Skeletal muscle tissue (tissue), 4 donors: ENCODE data around the gene DRC7. TPM values are rescaled to one million over a fixed set of nuclear protein-coding genes. Genes with fewer than 3 reads are reported as not detected.

Experiments used
- H3K27ac ChIP-seq: one replicate; pipeline ENCODE4 v1.7.0; 2013; ENCODE audit warnings: mild to moderate bottlenecking, low read depth, low read length, inconsistent platforms
- H3K27me3 ChIP-seq, 3 donors: one replicate each; pipeline ENCODE4 v1.7.0; 2013; ENCODE audit warnings: low read length in 3 of 3; ENCODE audit not compliant: control insufficient read depth in 3 of 3, insufficient read depth in 3 of 3
- H3K36me3 ChIP-seq, 3 donors: one replicate each; pipeline ENCODE4 v1.7.0; 2013; ENCODE audit warnings: low read length in 3 of 3; ENCODE audit not compliant: control insufficient read depth in 3 of 3, insufficient read depth in 3 of 3
- H3K4me1 ChIP-seq, 3 donors: one replicate each; pipeline ENCODE4 v1.7.0; 2013; ENCODE audit warnings: low read length in 3 of 3, mild to moderate bottlenecking in 3 of 3; ENCODE audit not compliant: control insufficient read depth in 3 of 3, insufficient read depth in 3 of 3
- H3K4me3 ChIP-seq, 3 donors: one replicate each; pipeline ENCODE4 v1.7.0; 2013; ENCODE audit warnings: low read length in 3 of 3
- H3K9ac ChIP-seq, 3 donors: one replicate each; pipeline ENCODE4 v1.7.0; 2013; ENCODE audit warnings: low read length in 3 of 3, mild to moderate bottlenecking in 3 of 3, moderate library complexity in 2 of 3, low read depth in 1 of 3
- H3K9me3 ChIP-seq, 3 donors: one replicate each; pipeline ENCODE4 v1.7.0; 2013; ENCODE audit warnings: low read length in 3 of 3; ENCODE audit not compliant: control insufficient read depth in 3 of 3
- total RNA-seq: library from RNA; depleted of rRNA; stranded (reverse); fragments of >200 nt; gene quantifications from one replicate; pipeline ENCODE4 v1.2.3, GENCODE V29; 2014
- donor health status: Osteomylitis.

Gene DRC7
- total RNA-seq, 1 donor from 2014 or later = not detected

DNA sequence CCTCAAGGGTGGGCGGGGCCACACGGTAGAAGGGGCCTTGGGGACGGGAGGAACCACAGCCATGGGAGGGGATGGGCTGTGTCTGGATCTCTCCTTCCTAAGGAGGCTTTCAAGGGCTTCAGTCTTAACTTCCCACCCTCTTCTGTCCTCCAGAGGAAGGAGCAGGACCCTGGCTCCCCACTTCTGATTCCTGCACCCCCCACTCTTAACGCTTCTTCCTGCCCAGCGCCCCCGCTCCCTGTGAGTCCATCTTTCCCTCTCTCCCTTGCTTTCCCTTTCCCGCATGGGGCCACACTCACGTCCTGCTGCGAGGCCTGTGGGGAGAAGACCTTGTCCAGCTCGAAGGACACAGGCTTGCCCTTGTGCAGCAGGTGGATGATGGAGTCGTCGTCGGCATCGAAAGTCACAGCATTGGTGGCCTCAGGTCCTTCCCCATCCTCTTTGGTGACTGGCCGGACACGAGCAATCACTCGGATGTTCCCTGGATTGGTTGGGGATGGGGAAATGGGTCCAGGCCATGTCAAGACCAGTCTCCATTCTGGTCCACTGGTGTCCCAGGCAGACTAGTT is 70.6 kb downstream of the DRC7 start:
- peaks cover 0 to 3% (median 0%) of the 10 kb centered on the region in 3 donors for H3K4me1 ChIP-seq
- no peak overlapping the region for H3K9ac ChIP-seq
- no peak overlapping the region for H3K4me3 ChIP-seq
- H3K27me3 ChIP-seq = no peaks in the 10 kb centered on the region
- H3K27ac ChIP-seq = no peak overlapping the region
- H3K36me3 ChIP-seq = peaks cover 11 to 14% (median 13%) of the 10 kb centered on the region in 3 donors
- no peaks in the 10 kb centered on the region for H3K9me3 ChIP-seq

GRCh38 chr16:57766714-57767348 is 72.2 kb downstream of the DRC7 start:
- peaks cover 12 to 21% (median 17%) of the 10 kb centered on the region in 3 donors for H3K36me3 ChIP-seq
- no peak overlapping the region for H3K27ac ChIP-seq
- H3K4me3 ChIP-seq = no peak overlapping the region

DNA sequence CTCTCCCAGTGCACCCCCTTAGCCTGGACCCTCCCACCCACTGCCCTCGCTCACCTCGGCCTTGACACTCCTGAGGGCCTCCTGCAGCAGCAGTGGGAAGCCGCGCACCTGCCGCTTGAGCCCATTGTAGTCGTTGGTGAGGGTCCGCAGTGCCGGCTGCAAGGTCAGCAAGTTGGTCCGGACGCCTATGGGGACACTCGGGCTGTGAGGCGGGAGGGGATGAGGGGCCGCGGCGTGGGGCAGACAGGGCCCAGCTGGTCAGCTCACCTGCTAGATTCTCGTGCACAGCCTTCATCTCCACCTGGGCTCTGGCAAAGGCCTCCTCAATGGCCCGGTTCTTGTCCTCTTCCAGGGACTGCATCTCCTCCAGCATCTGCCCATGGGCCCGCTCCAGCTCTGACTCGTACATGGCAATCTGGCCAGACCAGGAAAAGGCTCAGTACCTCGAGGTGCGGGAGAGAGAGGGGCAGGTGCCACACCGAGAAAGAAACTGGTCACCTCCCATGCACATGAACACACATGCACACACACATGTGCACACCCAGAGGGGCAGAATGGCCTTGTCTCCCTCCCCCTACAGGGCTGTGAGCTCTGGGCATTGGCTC is 75.0 kb downstream of the DRC7 start:
- H3K4me1 ChIP-seq = no peaks in the 10 kb centered on the region
- H3K9ac ChIP-seq = no peak overlapping the region
- H3K36me3 ChIP-seq = peaks cover 12 to 21% (median 19%) of the 10 kb centered on the region in 3 donors
- no peak overlapping the region for H3K27ac ChIP-seq
- no peak overlapping the region for H3K4me3 ChIP-seq
- no peaks in the 10 kb centered on the region for H3K9me3 ChIP-seq
- no peaks in the 10 kb centered on the region for H3K27me3 ChIP-seq

More at GRCh38 chr16:57766714-57767348, 72.2 kb downstream of the DRC7 start:
- H3K9ac ChIP-seq = no peak overlapping the region
- peaks cover 0 to 3% (median 0%) of the 10 kb centered on the region in 3 donors for H3K4me1 ChIP-seq
- H3K27me3 ChIP-seq = no peaks in the 10 kb centered on the region
- H3K9me3 ChIP-seq = no peaks in the 10 kb centered on the region

DNA sequence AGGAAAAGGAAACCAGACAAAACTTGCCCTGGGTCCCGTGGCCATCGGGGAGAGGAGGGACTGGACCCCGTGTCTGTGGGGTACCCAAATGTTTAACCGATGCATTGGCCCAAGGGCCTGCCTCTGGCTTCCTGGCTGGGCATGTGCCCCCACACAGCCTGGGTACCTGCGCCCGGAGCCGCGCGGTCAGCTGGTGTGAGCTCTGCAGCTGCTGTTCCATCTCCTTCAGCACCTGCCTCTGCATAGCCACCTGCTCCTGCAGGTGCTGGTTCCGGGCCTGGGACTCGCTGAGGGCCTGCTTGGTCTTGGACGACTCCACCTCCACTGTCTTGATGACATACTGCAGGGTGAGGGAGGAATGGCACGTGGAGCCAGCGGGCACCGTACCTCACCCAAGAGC is 75.8 kb downstream of the DRC7 start:
- Histone ChIP-seq H3K27ac (no peak overlapping the region), H3K4me1 (peaks cover 0 to under 1% (median 0%) of the 10 kb centered on the region in 3 donors), H3K4me3 (no peak overlapping the region), H3K9me3 (no peaks in the 10 kb centered on the region), H3K27me3 (no peaks in the 10 kb centered on the region), H3K9ac (no peak overlapping the region), H3K36me3 (peaks cover 12 to 21% (median 19%) of the 10 kb centered on the region in 3 donors)

DNA sequence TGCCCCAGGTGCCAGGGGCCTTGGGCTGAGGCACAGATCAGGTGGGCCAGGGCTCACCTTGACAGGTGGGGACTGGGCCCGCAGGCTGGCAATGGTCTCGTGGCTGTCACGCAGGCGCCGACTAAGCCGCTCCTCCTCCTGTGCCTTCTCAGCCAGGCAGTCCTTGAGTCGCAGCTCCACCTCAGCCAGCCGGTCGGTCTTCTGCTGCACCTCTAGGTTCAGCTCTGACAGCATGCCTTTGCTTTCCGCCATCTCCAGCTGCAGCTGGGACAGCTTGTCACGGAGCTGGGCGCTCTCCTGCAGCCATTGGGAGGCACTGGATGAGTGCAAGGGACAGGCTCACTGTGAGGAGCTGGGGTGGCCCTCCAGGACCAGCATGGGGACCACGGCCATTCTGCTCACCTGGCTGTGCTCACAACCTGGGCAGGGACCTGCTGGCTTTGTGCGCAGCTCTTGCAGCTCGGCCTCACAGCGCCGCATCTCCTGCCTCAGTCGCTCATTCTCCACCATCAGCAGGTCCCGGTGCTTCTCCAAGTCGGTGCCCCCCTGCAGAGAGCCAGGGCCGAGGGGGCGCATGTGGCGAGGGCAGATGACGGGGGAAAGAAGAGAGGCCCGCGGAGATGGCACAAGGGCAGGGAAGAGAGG is 76.7 kb downstream of the DRC7 start:
- H3K27me3 ChIP-seq = no peaks in the 10 kb centered on the region
- no peak overlapping the region for H3K27ac ChIP-seq
- H3K4me3 ChIP-seq = no peak overlapping the region
- H3K36me3 ChIP-seq = peaks cover 12 to 21% (median 21%) of the 10 kb centered on the region in 3 donors
- H3K4me1 ChIP-seq = peaks cover 0 to 7% (median 2%) of the 10 kb centered on the region in 3 donors
- H3K9me3 ChIP-seq = no peaks in the 10 kb centered on the region
- H3K9ac ChIP-seq = no peak overlapping the region

DNA sequence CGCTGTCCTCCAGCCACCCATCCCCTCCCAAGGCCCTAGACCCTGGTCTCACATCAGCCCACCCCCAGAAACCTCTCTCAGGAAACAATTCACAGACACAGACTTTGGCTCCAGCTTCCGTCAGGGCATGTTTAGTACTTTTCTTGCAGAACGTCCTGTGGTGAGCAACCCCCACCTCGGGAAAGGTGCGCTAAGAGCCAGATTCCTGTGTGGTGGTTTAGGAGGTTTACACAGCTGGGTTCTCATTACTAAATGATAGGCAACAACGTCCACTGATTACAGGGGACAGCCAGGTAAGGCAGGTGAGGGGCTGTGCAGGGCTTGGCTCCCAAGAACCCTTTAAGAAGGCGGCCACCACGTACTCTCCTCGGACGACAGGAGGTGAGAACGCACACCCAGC is 78.4 kb downstream of the DRC7 start:
- Histone ChIP-seq H3K9ac (no peak overlapping the region), H3K9me3 (no peaks in the 10 kb centered on the region), H3K27me3 (no peaks in the 10 kb centered on the region), H3K4me3 (no peak overlapping the region), H3K36me3 (peaks cover 10 to 22% (median 20%) of the 10 kb centered on the region in 3 donors), H3K27ac (no peak overlapping the region), H3K4me1 (peaks cover 0 to 7% (median 2%) of the 10 kb centered on the region in 3 donors)

DNA sequence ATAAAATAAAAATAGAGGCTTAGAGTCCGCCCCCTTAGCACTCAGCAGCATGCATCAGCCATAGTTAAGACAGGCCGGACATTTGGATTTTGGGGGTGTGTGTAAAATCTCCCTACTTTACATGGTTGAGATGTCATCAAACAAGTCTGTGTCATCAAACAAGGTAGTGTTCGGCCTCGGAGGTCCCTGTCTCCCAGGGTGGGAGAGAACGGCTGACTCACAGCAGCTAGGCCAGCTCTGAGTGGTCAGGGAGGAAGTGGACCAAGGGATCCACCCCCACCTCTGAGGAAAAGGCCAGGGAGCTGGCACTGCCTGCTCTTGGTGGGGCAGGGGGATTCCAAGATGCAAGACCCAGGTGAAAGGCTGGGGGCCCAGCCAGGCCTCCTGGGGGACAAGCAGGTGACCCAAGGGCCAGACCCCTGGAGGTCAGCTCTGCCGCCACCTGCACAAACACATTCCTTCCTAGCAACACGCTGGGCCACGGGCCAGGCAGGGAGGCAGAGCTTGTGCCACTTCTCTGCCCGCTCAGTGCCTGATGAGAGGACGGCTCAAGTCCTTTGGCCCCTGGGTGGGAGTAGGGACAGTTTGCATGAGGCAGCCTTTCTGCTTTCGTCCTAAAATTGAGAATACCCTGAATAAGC is 79.2 kb downstream of the DRC7 start:
- Histone ChIP-seq H3K4me1 (peaks cover 0 to 7% (median 2%) of the 10 kb centered on the region in 3 donors), H3K27me3 (no peaks in the 10 kb centered on the region), H3K9me3 (no peaks in the 10 kb centered on the region), H3K36me3 (peaks cover 10 to 22% (median 20%) of the 10 kb centered on the region in 3 donors), H3K4me3 (no peak overlapping the region), H3K9ac (no peak overlapping the region), H3K27ac (no peak overlapping the region)

DNA sequence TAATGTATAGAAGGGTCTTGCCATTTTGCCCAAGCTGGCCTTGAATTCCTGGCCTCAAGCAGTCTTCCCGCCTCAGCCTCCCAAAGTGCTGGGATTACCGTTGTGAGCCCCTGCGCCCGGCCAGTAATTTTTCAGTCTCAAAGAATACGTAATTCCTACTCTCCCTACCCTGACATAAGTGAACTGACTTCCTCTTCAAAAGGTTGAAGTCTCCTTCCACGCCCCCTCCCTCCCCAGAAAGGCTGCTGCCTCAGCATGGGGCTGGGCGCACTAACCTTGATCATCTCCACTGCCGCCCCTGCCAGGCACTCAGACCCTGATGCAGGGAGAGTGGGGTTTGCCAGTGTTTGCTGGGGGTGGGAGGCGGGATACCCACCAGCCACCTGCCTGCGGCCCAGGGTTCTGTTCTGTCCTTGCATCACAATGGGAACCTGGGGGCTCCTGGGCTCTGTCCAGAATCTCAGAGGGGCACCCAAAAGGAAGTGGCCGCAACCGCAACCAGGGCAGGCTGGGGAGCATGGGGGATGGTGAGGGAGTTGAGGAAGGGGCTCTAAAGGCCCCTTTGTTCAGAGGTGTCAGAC is 80.2 kb downstream of the DRC7 start:
- Histone ChIP-seq H3K27me3 (no peaks in the 10 kb centered on the region), H3K36me3 (peaks cover 8 to 18% (median 18%) of the 10 kb centered on the region in 3 donors)

GRCh38 chr16:57775661-57776469 is 81.3 kb downstream of the DRC7 start:
- Histone ChIP-seq H3K9ac (peak overlapping the region in 2 of 3 donors; percentile 5 to 50), H3K36me3 (peaks cover 0 to 9% (median 8%) of the 10 kb centered on the region in 3 donors), H3K9me3 (no peaks in the 10 kb centered on the region), H3K4me3 (peak overlapping the region in 1 of 3 donors; percentile 45), H3K27me3 (no peaks in the 10 kb centered on the region), H3K27ac (no peak overlapping the region), H3K4me1 (peaks cover 0 to 7% (median 2%) of the 10 kb centered on the region in 3 donors)

More for the DNA sequence above, 80.2 kb downstream of the DRC7 start:
- no peak overlapping the region for H3K27ac ChIP-seq
- peaks cover 0 to 7% (median 2%) of the 10 kb centered on the region in 3 donors for H3K4me1 ChIP-seq
- no peaks in the 10 kb centered on the region for H3K9me3 ChIP-seq
- H3K9ac ChIP-seq = peak overlapping the region in 1 of 3 donors; percentile 16
- no peak overlapping the region for H3K4me3 ChIP-seq
